Vagina (tissue), 2 donors: ENCODE results near the gene NFATC2.

Experiments used
- POLR2A ChIP-seq, 2 donors: fragments of 450-650 bp; IDR thresholded peaks; one replicate each; pipeline ENCODE4 v1.6.1; 2017; ENCODE audit warnings: antibody characterized with exemption in 2 of 2, mild to moderate bottlenecking in 2 of 2, moderate library complexity in 2 of 2
- TF ChIP-seq, protein P1 (sequence below), 3 experiments: fragments of 450-650 bp in 2 of 3; fragments of 200-600 bp in 1 of 3; sonication (generic) in 1 of 3; IDR thresholded peaks; one replicate each; pipeline ENCODE4 v1.5.1; 2017 to 2019; ENCODE audit warnings: antibody characterized with exemption in 3 of 3, mild to moderate bottlenecking in 2 of 3, moderate library complexity in 2 of 3

DNA sequence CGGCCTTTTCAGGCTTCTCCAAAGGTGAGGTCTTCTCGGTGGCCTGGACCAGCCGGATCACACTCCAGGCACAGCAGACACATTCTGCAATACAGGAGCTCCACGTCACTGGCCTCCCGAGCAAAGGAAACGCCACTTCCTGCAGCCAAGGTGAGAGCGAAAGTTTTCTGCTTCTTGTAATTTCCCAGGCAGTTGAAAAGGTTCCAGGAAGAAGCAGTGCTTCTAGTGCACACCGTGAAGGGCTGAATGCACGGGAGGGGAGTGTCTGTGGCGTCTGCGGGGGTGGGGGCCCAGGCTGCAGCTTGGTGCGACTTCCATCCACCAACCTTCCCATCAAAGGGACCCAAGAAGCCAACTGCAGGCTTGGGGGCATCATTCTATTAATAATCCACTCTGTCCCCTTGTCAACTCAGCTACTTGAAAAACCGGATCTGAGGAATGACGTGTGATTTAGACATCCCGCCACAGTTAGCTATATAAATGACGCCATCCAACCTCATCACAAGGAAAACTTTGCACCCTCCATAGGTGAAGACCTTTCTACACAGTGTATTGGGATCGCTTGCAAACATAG lies 61.1 kb downstream of the NFATC2 start:
- TF ChIP-seq POLR2A (IDR thresholded peaks at IDR 0.05): no peak
- TF ChIP-seq, protein P1, sequence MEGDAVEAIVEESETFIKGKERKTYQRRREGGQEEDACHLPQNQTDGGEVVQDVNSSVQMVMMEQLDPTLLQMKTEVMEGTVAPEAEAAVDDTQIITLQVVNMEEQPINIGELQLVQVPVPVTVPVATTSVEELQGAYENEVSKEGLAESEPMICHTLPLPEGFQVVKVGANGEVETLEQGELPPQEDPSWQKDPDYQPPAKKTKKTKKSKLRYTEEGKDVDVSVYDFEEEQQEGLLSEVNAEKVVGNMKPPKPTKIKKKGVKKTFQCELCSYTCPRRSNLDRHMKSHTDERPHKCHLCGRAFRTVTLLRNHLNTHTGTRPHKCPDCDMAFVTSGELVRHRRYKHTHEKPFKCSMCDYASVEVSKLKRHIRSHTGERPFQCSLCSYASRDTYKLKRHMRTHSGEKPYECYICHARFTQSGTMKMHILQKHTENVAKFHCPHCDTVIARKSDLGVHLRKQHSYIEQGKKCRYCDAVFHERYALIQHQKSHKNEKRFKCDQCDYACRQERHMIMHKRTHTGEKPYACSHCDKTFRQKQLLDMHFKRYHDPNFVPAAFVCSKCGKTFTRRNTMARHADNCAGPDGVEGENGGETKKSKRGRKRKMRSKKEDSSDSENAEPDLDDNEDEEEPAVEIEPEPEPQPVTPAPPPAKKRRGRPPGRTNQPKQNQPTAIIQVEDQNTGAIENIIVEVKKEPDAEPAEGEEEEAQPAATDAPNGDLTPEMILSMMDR (IDR thresholded peaks at IDR 0.05): no peak
